Vagina (tissue), 2 donors: ENCODE results near the gene CXCL16.

ENCODE experiments used
- CTCF ChIP-seq, 3 experiments: fragments of 450-650 bp in 2 of 3; fragments of 200-600 bp in 1 of 3; sonication (generic) in 1 of 3; IDR thresholded peaks; one replicate each; pipeline ENCODE4 v1.5.1; 2017 to 2019; ENCODE audit warnings: antibody characterized with exemption in 3 of 3, mild to moderate bottlenecking in 2 of 3, moderate library complexity in 2 of 3
- POLR2AphosphoS5 ChIP-seq, 2 donors: sonication (generic); formaldehyde crosslinking; IDR thresholded peaks; one replicate each; pipeline ENCODE4 v1.9.0; 2017; ENCODE audit warnings: antibody characterized with exemption in 2 of 2, mild to moderate bottlenecking in 2 of 2, low read depth in 1 of 2; ENCODE audit not compliant: insufficient read depth in 1 of 2

- TF ChIP-seq CTCF (IDR thresholded peaks at IDR 0.05) (no peak), POLR2AphosphoS5 (IDR thresholded peaks at IDR 0.05; ENCODE audit: insufficient read depth in 1 of 2, low read depth in 1 of 2) (no peak)
These were observed 28.6 kb upstream of the CXCL16 start for GRCh38 chr17:4768298-4768697.
